Astrocyte (in vitro differentiated cells and primary cell): ENCODE results near the gene TRIM9.

Experiments
- CTCF ChIP-seq: IDR thresholded peaks from 2 replicates; pipeline ENCODE4 v1.5.1; 2011; ENCODE audit warnings: low read depth, mild to moderate bottlenecking, inconsistent platforms, low read length, moderate library complexity; ENCODE audit not compliant: insufficient read depth
- EZH2 ChIP-seq: IDR thresholded peaks from 2 replicates; pipeline ENCODE4 v1.6.1; 2012; ENCODE audit warnings: mild to moderate bottlenecking, low read length, inconsistent platforms; ENCODE audit not compliant: insufficient read depth

- TF ChIP-seq CTCF (no peak), EZH2 (no peak)
These were observed 2.4 kb upstream of the TRIM9 start for GRCh38 chr14:51097287-51097686.
